CD4-positive, alpha-beta T cell treated with Interferon alpha-2 for 1 hour (primary cell): ENCODE results near the gene CIRBP.

ENCODE experiments used
- DNase-seq, 2 donors: peaks; one replicate each; pipeline ENCODE4 v3.0.0-alpha.2; 2020 to 2022

Gene CIRBP

GRCh38 chr19:1270213-1270853, 1.2 kb downstream of the CIRBP start:
- no peak for DNase-seq

DNA sequence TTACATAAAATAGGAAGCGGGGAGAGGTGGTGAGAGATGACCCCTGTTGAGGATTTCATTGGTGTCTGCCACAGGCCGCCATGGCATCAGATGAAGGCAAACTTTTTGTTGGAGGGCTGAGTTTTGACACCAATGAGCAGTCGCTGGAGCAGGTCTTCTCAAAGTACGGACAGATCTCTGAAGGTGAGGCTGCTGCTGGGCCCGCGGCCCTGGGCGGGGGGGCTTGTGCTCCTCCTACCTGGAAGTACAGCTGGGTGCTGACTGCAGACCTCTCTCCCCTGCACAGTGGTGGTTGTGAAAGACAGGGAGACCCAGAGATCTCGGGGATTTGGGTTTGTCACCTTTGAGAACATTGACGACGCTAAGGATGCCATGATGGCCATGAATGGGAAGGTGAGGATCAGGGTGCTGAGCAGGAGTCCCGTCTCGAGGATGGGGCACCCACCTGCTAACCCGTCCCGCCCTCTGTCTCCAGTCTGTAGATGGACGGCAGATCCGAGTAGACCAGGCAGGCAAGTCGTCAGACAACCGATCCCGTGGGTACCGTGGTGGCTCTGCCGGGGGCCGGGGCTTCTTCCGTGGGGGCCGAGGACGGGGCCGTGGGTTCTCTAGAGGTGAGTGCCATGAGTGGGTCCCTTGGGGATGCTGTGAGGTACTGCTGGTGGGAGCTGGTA, 1.9 kb downstream of the CIRBP start:
- DNase-seq = no peak

DNA sequence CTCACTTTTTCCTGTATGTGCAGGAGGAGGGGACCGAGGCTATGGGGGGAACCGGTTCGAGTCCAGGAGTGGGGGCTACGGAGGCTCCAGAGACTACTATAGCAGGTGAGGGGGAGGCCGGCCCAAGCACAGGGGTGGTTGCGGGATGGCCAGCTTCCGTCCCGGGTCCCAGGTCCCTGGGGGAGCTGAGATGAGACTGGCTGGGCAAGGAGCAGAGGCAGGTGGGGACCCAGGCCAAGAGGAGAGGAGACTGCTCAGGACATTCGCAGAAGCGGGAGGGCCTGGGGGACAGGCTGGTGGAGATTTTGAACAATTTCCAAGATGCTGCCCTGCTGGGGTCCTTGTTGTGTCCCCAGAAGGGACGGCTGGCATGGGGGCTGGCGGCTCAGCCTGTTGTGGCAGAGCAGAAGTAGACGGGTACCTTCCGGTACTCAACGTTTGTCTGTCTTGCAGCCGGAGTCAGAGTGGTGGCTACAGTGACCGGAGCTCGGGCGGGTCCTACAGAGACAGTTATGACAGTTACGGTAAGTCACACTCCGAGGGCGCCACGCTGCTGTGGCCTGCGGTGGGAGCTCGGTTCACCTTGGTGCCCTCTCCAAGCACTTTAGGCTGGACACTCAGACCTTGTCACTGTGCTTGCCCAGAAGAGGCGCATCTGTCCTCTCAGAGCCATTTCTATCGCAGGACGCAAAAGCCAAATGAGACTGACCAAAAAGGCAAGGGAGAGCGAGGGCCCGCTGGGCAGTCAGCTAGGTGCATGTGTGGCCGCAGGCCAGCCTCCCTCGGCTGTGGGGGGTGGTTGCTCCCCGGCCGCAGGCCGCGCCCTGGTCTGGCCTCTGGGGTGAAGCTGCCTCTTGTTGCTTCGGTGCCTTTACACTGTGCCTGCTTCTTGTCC, 2.6 kb downstream of the CIRBP start:
- DNase-seq = no peak

GRCh38 chr19:1272423-1273262, 3.5 kb downstream of the CIRBP start:
- no peak for DNase-seq

- no peak for DNase-seq
Measured at GRCh38 chr19:1273263-1274041, 4.3 kb downstream of the CIRBP start.

DNA sequence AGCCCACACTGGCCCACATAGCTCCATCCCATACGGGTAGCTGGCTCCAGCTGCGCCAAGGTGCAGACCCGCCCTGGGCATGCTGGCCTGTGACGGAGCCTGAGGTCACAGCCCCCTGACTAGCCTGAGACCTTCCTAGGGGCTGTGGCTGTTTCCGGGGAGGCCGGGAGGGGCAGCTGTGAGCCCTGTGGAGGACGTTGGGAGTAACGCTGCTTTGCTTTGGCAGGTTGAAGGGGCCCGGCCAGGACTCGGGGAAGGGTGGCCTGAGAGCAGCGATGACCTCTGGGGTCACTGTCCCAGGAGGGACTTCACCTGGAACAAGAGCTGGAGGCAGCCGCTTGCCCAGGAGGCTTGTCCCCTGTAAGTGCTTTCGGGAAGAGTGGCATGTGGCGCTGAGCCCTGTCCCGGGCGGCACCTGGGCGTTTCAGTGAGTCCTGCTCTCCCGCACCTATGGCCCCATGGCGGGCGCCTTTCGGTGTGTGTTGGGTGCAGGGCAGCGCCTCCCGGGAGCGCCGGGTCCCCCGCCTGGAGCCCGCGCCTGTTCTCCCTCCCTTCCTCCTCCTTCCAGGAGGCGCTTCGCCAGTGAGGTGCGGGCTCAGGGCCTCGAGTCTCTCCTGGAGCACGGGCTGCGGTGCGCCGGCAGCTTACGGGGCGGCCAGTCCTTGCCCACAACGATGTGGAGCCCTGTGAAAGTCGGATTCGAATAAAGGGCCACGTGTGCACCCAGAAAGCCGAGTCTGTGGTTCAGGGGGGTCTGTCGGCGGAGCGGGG, 5.1 kb downstream of the CIRBP start:
- no peak for DNase-seq

- DNase-seq = no peak
Measured at GRCh38 chr19:1274852-1275259, 5.7 kb downstream of the CIRBP start.

DNA sequence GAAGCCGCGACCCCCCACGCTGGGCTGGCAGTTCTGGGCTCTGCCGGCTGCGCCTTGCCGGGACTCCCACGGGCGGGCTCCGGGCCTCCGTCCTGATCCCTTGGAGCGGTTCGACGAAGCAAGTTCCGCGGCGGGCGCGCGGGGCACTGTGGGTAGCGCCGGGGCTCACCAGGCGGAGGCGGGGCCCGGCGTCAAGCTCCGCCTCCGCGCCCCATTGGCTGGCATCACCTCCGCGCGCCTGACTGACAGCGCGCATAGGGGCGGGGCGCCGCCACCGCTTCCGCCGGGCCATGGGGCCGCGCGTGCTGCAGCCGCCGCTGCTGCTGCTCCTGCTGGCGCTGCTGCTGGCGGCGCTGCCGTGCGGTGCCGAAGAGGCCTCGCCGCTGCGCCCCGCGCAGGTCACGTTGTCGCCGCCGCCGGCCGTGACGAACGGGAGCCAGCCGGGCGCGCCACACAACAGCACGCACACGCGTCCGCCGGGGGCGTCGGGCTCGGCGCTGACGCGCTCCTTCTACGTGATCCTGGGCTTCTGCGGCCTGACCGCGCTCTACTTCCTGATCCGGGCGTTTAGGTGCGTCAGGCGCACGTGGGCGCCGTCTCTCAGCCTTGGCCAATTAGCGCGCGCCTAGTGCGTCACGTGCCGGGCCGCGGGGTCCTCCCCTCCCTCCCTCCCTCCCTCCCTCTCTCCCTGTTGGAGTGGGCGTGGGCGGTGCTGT, 6.3 kb downstream of the CIRBP start, which contains the start of gene FAM174C:
TSS of gene FAM174C (plus strand) at position 271 of the 716 bp plus-strand sequence. CDS start at position 291, 20 bp downstream.
- peak; percentile 96 to 97 for DNase-seq

GRCh38 chr19:1275976-1276627, 7.0 kb downstream of the CIRBP start:
- DNase-seq = no peak

DNA sequence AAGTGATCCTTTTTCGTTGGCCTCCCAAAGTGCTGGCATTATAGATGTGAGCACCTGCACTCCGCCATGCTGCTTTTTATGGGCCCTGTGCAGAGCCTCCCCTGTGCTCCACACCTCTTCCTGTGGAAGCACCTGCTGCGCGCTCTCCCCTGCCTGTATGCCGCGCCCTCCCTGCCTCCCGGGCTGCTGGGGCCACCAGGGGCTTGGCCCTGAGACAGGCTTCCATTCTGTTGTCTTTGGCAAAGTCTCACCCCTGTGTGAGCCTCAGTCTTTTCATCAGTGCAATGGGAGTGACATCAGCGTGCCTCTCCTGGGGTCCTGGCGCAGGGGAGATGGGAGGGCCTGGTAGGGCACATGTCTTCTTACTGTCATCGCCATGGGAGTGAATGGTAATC, 7.5 kb downstream of the CIRBP start:
- no peak for DNase-seq

DNA sequence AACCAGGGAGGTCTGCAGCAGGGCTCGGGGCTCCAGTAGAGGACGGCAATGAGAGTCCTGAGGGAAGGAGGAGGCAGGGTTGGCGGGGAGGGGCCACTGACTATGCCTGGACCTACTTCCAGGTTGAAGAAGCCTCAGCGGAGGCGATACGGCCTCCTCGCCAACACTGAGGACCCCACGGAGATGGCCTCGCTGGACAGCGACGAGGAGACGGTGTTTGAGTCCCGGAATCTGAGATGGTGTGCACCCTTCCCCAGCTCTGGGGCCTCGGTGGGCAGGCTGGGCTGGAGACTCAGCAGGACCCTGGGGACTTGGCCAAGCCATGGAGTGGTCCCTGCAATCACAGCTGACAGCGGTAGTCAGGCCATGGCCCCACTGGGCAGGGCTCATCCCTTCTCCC, 7.9 kb downstream of the CIRBP start:
- DNase-seq = no peak

GRCh38 chr19:1278074-1278473, 8.9 kb downstream of the CIRBP start:
- no peak for DNase-seq

- no peak for DNase-seq
Measured at GRCh38 chr19:1278713-1279660, 9.9 kb downstream of the CIRBP start.

- peak; percentile 80 to 84 for DNase-seq
Measured at GRCh38 chr19:1279782-1280341, 10.7 kb downstream of the CIRBP start.

- no peak for DNase-seq
Measured at GRCh38 chr19:1280636-1281568, 11.8 kb downstream of the CIRBP start.

- DNase-seq = no peak
Measured at GRCh38 chr19:1281569-1282287, 12.6 kb downstream of the CIRBP start.
